GM21619 (cell line): ENCODE results near the gene DGKI.

Source experiments
- ATAC-seq: cut with Tn5 transposase; IDR thresholded peaks from one replicate; pipeline ENCODE4 v1.9.1; 2021; ENCODE audit not compliant: unreplicated experiment

DGKI gene

GRCh38 chr7:137791930-137792329 is 54.8 kb downstream of the DGKI start:
- ATAC-seq: no peak

DNA sequence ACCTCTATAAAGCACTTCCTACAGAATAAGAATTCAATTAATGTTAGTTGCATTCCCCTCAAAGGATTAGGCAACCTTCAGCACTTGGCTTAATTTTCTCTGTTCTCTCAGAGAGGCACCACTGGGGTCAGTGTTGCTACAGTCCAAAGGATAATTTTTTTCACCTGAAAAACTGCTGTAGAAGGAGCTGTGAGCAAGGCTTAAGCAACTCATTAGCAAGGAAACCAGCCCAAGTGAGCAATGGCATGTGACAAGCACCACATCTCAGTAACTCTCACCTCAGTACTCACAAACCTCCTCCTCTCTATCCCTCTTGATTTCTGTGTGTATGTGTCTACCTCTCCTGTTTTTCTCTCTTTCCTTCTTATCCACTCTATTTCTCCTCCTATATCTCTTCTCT is 55.9 kb downstream of the DGKI start:
- no peak for ATAC-seq

GRCh38 chr7:137789215-137789882 is 57.4 kb downstream of the DGKI start:
- no peak for ATAC-seq

GRCh38 chr7:137787301-137787976 is 59.3 kb downstream of the DGKI start:
- ATAC-seq: no peak

DNA sequence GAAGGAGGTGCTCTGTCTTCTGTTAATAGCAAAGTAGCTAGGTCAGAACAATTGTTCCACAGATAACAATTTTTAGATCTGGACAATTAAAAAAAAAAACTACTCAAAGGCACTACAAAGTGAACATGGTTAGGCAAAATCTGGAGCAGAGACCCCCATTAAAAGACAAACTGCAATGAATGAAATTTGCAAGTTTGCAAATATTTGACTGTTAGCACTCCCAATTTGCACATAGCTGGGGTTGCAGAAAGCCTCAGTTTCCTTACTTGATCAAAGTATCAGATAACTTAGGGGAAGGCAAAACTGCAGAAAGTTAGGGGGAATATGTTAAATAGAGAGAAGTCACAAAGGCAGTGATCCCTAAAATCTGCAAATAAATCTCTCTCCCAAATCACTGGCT is 68.3 kb downstream of the DGKI start:
- no peak for ATAC-seq

DNA sequence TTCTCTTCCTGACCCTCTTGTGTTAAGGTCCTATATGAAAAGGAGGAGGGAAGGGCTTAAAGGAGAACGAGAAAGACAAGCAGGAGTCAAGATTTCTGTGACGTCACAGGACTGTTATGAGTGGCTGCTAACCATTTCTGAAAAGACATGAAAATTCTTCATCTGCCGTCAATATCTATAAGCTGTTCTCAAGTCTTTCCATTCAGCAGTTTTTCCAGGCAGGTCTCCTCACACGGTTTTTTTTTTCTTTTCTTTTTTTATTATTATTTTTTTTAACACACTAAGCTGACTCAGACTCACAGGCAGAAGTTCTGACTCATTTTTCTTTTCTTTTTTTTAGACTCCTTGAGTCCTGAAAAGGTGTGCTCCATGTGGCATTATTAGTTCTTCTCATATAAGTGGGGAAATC is 72.0 kb downstream of the DGKI start:
- ATAC-seq: no peak

GRCh38 chr7:137772748-137773147 is 74.0 kb downstream of the DGKI start:
- no peak for ATAC-seq

DNA sequence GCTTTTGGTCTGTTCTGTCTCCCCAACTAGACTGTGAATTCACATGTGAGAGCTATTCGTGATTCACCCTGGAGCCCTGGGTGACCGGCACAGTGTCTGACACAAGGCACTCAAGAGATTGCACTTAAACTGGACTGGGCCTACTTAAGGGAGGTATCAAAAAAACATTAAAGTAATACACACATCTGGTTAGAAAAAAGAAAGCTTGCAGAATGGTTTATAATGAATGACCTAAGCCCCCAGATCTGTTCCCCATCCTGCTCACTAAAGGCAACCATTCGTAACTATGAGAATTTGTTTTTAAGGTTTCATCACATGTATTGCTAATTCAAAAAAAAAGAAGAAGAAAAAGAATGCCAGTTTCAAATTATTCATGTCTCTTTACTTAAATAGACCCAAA is 74.5 kb downstream of the DGKI start:
- ATAC-seq: no peak

DNA sequence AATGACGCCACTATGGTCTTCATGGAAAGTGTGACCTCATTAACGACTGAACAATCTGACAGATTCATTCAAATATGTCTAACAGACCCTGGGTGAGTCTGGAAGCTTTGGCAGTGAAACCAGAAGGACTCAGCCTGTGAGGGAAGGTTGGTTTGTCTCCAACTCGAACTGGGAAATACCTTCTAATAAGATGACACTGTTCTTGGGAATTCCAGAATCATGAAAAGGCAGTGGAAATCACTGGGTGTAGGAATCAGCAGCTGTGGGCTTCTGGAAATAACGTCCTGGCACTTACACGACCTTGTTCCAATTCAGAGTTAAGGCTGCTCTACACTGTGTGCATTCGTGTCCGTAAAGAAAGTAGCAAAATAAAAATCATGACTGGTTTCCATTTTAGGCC is 75.1 kb downstream of the DGKI start:
- no peak for ATAC-seq

DNA sequence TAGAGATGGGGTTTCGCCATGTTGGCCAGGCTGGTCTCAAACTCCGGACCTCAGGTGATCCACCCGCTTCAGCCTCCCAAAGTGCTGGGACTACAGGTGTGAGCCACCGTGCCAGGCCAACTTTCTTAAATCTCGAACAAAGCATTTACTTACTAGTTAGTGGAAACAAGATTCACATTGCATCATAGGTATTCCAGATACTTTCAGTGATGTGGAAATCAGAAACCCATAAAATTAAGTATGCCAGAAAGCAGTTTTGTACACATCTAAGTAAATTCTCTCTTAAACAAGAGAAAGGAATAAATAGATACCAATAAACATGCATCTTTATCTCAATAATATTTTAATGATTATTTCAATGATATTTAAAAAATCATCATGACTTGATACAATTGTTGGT is 75.5 kb downstream of the DGKI start:
- ATAC-seq: no peak

- ATAC-seq: no peak
These were observed 78.4 kb downstream of the DGKI start for GRCh38 chr7:137768366-137768765.

- no peak for ATAC-seq
These were observed 84.4 kb downstream of the DGKI start for GRCh38 chr7:137762334-137762733.

DNA sequence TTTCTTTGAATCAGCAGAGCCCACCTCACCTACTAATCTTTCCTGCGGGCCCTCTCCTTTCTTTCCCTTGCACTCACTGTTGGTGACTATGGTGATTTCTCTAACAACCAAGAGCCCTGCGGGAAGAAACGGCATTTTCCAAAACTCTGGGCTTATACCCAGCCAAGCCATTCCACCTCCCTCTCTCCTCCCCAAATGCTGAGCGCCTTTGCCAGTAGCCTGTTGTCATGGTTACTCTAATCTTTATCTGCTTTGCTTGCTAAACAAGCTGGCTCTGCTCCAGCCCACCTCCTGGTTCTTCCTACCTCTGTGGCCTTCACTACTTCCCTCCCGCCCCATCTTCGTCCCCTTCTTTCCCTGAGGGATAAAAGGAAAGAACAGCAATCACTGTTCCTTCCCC is 86.7 kb downstream of the DGKI start:
- no peak for ATAC-seq

DNA sequence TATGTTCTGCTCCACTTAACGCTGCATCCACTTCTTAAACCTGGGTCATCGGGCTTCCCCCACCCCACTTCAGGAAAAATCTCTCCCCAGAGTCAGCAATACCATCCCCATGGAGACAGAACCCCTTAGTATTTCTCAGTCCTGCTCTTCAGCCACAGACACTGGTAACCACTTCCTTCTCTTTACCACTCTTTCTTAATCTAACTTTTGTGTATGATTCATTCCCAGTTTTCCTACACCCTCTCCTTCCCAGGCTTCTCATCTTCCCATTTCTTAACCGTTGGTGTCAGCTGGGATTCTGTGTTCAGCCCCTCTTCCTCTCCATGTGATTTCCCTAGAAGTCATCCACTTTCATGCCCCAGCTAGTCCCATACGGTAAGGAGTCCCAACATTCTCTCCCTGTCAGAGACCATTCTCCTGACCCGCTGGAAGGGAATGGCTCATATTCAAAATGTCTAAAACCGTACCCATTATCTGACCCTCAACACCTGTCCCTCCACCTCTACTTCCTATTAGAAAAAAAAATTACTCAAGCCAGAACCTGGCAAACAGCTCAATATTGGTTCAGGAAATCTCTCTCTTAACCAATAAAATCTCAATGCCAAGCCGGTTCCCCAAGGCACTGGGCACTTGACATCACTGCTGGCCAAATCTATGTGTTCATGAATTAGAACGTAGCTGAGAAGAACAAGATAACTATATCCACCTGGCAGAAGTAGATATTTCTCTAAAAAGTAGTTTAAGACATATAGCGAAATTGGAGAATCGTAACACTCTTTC is 89.4 kb downstream of the DGKI start:
- ATAC-seq: no peak

- no peak for ATAC-seq
These were observed 90.7 kb downstream of the DGKI start for GRCh38 chr7:137755846-137756651.

- ATAC-seq: no peak
These were observed 91.3 kb downstream of the DGKI start for GRCh38 chr7:137755427-137755826.

DNA sequence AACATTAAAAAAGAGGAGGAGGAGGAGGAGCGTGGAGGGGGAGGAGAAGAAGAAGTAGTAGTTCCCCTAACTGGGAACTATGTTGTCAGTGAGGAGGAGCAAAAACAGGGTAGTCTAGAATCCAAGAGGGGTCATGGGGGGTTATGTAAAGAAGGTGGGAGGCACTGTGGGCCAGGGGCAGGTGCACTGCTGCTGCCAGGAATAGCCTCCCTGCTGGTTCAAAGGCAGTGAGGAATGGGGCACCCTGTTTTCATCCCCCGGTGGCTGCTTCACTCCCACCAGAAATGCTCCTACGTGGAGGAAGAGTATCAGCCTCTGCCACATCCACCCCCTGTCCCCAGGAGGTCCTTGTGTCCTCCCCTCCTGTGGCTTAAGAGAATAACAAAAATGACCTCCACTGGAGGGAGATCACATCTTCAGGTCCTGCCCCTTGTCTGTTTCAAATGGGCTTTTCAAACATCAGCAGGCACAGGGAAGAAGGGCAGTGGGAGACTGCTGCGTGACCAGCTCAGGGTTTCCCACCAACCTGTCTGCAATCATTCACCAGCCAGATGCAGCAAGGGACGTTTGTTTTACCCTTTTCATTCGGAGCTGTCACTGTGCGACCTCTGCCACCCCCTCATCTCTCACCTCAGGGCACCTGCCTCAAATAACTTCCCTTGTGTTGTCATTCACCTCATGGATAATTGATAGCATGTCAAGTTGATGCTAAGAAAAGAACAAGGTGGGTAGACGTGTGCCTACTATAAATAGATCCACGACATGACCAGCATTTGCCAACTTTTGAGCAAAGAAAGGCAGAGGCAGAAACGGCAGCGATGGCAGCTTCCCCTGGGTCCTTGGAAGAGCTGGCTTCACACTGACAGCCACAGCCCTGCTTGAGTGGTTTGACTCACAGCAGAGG is 92.6 kb downstream of the DGKI start:
- no peak for ATAC-seq

- ATAC-seq: no peak
These were observed 93.2 kb downstream of the DGKI start for GRCh38 chr7:137753575-137753947.

- ATAC-seq: no peak
These were observed 93.7 kb downstream of the DGKI start for GRCh38 chr7:137753067-137753466.

- no peak for ATAC-seq
These were observed 95.3 kb downstream of the DGKI start for GRCh38 chr7:137751361-137752009.
